NCI-H2227 (cell line): ENCODE results near the gene STOM.
"Not testable (repeated sequence)": the region's sequence is repeated elsewhere in the genome, so short reads cannot be mapped to it uniquely, and the experiment has no call there.

Source experiments
- DNase-seq: peaks from one replicate; lab custom pipeline; 2025; ENCODE audit not compliant: unreplicated experiment; lab: John Stamatoyannopoulos, UW

The STOM gene

GRCh38 chr9:121302341-121302740, 67.7 kb downstream of the STOM start:
- no peak for DNase-seq

DNA sequence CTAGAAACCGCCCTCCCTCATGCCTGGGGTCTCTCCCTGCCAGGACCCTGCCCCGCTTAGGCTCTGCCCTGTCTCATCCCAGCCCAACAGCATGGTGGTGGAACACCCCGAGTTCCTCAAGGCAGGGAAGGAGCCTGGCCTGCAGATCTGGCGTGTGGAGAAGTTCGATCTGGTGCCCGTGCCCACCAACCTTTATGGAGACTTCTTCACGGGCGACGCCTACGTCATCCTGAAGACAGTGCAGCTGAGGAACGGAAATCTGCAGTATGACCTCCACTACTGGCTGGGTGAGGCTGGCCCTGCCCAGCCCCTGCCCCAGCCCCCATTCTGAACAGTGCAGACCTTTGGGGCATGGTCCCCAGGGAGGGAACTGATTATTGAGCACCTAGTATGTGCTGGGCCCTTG, 68.2 kb downstream of the STOM start:
- no peak for DNase-seq

- no peak for DNase-seq
Measured at GRCh38 chr9:121300283-121301119, 69.5 kb downstream of the STOM start.

- peak; percentile 36 for DNase-seq
Measured at GRCh38 chr9:121299467-121300282, 70.4 kb downstream of the STOM start.

GRCh38 chr9:121298689-121299466, 71.2 kb downstream of the STOM start:
- DNase-seq: no peak

DNA sequence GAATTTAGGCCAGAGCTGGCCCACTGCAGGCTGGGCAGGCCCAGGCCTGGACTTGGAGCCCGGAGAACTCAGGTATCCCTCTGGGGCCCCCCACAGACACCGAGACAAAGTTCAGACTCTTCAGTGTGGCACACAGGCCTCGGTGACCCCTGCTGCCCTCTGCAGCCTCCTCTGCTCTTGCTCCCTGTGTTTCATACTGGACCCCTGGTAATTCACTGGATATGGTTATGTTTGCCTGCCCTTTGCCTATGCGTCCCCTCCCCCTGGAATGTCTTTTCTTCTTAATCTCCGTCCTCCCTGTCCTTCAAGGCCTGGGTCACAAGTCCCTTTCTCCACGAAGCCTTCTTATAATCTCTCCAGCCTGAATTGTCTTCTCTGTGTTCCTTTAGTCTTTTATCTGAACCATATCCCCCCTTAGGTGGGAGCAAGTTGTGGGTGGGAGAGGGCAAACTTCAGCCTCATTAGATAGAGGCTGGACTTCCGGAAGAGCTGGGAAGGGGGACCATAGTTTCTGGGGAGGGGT, 72.0 kb downstream of the STOM start:
- DNase-seq: no peak

DNA sequence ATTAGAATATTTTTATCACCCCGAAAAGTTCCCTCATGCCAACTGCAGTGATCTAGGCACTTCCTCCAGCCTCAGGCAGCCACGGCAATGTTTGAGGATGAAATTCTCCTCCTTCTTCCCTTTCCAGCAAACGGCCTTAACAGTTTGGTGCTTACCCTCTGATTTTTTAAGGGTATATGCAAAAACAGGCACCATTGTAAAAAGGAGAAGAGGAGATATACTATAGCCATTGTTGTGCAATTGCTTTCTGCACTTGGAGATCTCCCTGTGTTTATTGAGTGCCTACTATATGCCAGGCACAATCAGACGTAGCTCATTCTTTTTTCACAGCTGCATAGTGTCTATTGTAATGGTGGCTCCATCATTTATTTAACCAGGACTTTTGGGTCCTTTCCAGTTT, 72.7 kb downstream of the STOM start:
- no peak for DNase-seq

DNA sequence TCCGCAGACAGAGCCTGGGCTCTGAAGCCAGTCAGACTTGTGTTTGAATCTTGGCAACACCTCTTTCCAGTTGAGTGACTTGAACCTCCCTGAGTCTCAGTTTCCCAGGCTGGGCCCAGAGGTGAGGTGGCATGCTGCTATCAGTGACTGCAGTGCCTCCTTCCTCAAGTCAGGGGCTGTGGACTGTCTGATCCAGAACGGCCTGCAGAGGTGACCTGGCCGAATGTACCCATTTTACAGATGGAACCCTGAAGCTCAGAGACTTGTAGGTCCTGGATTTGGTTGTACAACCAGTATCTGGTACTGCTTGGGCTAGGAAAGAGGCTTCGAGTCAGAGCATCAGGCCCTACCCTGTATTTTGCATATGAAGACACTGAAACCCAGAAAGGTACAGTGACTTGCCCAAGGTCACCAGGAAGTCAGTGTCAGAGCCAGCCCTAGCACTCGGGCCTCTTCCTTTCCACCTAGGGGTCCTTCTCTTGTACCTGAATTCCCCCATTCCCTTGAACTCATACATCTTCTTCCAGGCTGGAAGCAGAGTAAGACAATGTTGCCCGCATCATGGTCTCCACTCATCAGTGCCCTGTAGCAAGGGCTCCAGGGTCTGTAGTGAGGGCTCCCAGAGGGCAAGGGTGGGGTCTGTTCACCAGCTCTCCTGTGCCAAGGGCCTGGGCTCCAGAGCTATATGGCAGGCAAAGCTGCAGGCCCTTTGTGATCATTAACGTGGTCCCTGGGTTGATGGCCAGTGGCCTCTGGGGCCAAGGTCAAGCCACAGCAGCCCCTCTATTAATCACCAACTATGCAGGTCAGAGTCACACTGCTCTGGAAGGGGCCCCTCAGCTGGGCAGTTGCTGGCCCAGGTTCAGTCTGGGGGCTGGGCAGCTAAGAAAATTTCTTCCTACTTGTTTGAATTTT, 73.6 kb downstream of the STOM start:
- DNase-seq: no peak

DNA sequence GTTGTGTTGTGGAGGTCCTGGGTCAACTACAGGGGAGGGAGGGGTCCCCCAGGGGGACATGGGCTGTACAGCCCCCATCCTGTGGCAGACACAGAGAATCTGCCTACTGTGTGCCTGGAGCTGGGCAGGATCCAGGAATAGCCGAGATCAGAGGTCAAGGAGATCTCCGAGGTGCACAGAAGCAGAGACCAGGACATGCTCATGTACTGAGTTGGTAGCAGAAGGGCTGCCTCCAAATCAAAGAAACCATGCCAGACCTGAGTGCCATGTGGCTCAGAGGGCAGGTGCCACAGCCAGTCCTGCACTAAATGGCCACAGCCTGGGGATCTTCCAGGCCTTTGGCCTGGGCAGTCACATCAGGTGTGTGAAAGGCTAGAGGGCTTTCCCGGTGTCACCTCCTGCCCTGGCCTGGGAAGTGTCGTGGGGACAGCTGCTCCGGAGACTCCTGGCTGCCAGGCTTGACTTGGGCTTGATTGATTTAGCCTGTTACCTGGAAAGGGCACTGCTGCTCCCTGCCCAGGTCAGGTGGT, 74.3 kb downstream of the STOM start:
- DNase-seq: no peak

DNA sequence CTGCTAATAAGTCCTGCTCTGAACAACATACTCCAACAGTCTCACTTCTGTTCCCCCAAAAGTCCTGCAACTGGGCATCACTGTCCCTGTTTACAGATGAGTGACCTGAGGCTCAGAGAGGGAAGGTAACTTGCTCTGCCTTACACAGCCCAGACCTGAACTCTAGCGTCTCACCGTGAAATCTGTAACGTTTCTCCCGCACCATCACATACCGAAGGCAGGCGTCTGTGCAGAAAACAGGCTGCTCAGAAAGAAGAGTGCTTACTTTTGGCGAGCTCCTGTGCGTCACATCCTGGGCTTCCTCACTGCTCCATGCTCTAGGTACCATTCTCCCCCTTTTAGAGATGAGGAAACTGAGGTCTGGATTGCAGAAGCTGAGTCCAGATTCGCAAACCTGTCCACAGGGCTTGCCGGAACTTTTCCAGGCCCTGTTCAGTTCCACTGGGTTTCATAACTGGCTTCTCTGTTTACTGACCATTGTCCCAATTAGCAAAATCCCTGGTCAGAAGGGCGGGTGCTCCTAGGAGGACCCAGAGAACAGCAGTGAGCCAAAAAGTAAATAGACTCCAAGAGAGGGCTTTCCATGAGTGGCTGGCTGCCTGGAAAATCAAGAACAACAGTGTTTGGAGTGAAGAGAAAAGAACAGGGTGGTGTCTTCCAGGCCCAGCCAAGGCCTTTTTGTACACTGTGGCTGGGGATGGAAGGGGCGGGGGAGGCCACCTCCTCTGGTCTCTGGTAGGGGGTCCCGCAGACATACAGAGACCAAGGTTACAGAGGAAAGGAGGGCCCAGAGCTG, 75.0 kb downstream of the STOM start:
- no peak for DNase-seq

- no peak for DNase-seq
Measured at GRCh38 chr9:121294151-121294743, 75.8 kb downstream of the STOM start.

- no peak for DNase-seq
Measured at GRCh38 chr9:121292801-121293241, 77.2 kb downstream of the STOM start.

DNA sequence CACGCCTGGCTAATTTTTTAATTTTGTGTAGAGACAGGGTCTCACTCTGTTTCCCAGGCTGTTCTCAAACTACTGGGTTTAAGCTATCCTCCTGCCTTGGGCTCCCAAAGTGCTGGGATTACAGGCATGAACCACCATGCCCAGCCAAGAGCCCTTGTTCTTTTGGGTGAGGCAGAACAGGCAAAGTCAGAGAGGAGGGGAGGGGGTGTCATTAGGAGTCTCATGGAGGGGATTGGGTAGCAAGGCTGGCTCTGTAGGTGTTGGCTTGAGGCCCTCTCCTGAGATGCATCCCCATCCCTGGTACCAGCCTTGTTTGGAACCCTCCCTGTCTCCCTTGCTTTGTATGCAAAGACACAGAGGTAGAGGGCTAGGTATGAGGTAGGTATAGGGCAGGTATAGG, 78.0 kb downstream of the STOM start:
- no peak for DNase-seq

DNA sequence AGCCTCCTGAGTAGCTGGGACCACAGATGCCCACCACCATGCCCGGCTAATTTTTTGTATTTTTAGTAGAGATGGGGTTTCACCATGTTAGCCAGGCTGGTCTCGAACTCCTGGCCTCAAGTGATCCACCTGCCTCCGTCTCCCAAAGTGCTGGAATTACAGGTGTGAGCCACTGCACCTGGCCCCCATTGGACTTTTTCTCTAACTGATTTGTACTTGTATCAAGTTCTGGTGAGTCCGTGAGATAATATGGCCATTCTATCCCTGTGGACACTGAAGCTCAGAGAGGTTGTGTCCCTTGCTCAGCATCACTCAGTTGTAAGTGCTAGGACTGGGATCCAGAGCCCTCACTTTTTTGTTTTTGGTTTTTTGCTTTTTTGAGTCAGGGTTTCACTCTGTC, 78.5 kb downstream of the STOM start:
- not testable (repeated sequence) for DNase-seq

DNA sequence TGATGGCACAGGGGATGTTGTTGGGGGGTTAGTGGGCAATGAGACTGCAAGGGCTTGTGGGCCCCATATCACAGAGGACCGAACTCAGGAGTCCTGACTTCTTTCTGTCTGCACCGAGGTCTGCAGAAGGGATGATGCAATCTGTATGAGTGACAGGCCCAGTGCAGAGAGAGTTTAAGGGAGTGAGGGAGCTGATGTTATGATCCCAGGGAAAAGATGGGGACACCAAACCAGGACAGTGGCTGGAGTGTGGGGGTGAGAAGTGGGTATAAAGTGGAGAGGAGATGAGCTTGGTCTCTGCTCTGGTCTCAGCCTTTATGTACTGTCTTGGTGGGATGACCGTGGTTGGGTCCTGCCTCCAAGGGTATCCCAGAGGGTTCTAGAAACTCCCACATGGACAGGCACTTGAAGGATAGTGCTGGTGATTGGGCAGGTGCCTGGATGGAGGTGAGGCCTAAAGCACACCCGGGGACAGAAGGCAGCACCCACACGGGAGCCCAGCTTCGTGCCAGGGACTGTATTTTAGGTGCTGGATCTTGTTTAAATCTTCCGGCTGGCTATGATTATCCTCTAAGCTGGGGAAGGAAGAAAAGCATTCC, 80.2 kb downstream of the STOM start:
- no peak for DNase-seq

- DNase-seq: peak; percentile 54
Measured at GRCh38 chr9:121289026-121289771, 80.9 kb downstream of the STOM start.
